Astrocyte of the cerebellum (primary cell): ENCODE data around the gene PARD6A.

ENCODE experiments used
- DNase-seq: peaks from one replicate; pipeline ENCODE4 v3.0.0-alpha.2; 2011; ENCODE audit warnings: low read depth
- H3K4me3 ChIP-seq: 2 replicates; pipeline ENCODE4 v1.5.1; 2011; ENCODE audit warnings: mild to moderate bottlenecking, low read depth, low read length, moderate library complexity
- CTCF ChIP-seq: IDR thresholded peaks from 2 replicates; pipeline ENCODE4 v1.5.1; 2012; ENCODE audit warnings: low read length, low read depth, moderate library complexity, mild to moderate bottlenecking; ENCODE audit errors: missing control alignments
- in situ Hi-C: cut with HindIII; loops from 2 replicates; pipeline ENCODE4 v1.10.0; 2017; ENCODE audit warnings: low sequenced_read_pairs

The PARD6A gene

GRCh38 chr16:67672306-67672705, 11.5 kb downstream of the PARD6A start:
- in situ Hi-C loops: no loop called here
- no peak for TF ChIP-seq CTCF
- H3K4me3 ChIP-seq: no peak overlapping the region
- DNase-seq: no peak

- peak; percentile 44 for DNase-seq
- TF ChIP-seq CTCF: peak; percentile 85
- H3K4me3 ChIP-seq: no peak overlapping the region
- in situ Hi-C loops: no loop called here
Observed at GRCh38 chr16:67672739-67673662, 12.2 kb downstream of the PARD6A start.

GRCh38 chr16:67673712-67674580, 13.2 kb downstream of the PARD6A start:
- no peak for DNase-seq

GRCh38 chr16:67674851-67675578, 14.3 kb downstream of the PARD6A start:
- no peak for TF ChIP-seq CTCF

More at GRCh38 chr16:67673712-67674580, 13.2 kb downstream of the PARD6A start:
- TF ChIP-seq CTCF: no peak
- in situ Hi-C loops: no loop called here
- no peak overlapping the region for H3K4me3 ChIP-seq

GRCh38 chr16:67675579-67675935, 14.8 kb downstream of the PARD6A start:
- H3K4me3 ChIP-seq: no peak overlapping the region
- in situ Hi-C loops: no loop called here
- no peak for TF ChIP-seq CTCF
- no peak for DNase-seq

More at GRCh38 chr16:67674851-67675578, 14.3 kb downstream of the PARD6A start:
- H3K4me3 ChIP-seq: no peak overlapping the region
- no peak for DNase-seq
- in situ Hi-C loops: no loop called here

GRCh38 chr16:67675999-67676398, 15.2 kb downstream of the PARD6A start:
- no peak for DNase-seq
- in situ Hi-C loops: no loop called here

More at GRCh38 chr16:67675999-67676398, 15.2 kb downstream of the PARD6A start:
- TF ChIP-seq CTCF: no peak
- no peak overlapping the region for H3K4me3 ChIP-seq
